GM10248 (cell line): ENCODE measurements around the gene TMIE.

ENCODE experiments used
- CTCF ChIA-PET: fragments of 300-600 bp; sonication (Branson Sonifier 250); formaldehyde crosslinking; extraction: SDS; loops from one replicate; lab custom pipeline; 2021; ENCODE audit warnings: antibody characterized with exemption; lab: Yijun Ruan, JAX
- POLR2A ChIA-PET: fragments of 350-650 bp; sonication (Branson Sonifier 250); formaldehyde crosslinking; extraction: SDS; loops from one replicate; lab custom pipeline; 2020; ENCODE audit warnings: antibody characterized with exemption; lab: Yijun Ruan, JAX
- DNase-seq: peaks from one replicate; pipeline ENCODE4 v3.0.0; 2012; ENCODE audit errors: extremely low spot score
- TF ChIP-seq, protein P1 (sequence below): IDR thresholded peaks from 2 replicates; pipeline ENCODE4 v1.5.1; 2012; ENCODE audit warnings: mild to moderate bottlenecking, low read depth; ENCODE audit errors: extremely low read depth, missing control alignments, control extremely low read depth

TMIE gene

DNA sequence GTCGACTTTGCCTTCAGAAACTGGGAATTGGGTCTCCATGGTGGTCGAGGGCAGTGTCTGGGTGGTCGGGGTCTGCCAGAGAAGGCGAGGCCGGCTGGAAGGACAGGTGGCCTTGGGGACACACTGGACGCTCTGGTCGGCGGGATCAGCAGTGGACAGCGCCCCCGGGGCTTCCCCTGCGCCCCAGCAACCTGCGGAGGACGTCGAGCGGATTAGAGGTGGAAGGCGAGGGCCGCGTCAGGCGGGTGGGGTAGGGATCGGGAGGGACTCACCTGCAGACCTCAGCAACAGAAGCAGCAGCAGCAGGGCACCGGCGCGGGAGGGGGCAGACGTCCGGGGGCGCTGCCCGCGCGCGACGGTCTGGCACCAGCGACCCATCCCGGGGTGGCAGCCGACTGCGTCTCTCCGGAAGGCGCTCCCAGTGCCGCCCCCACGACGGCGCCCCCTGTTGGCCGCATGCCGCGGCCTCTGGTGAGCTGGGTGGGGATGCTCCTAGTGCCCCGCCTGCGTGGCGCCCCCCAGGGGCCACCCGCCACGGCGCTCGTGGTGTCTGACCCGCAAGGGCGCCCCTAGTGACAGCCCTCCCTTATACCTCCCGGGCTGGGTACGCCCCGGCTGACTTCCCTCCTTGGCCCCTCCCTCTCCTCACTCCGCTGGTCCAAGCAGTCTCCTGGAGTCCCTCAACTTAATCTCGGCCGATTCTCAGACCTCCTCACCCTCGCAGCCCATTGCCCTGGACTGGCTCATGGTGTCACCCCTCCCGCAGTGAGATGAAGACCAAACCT lies 16.4 kb downstream of the TMIE start, which contains the start of gene PRSS50:
PRSS50 (minus strand) TSS at position 423 of the 785 bp plus-strand sequence; CDS start at position 378, 45 bp downstream.
- TF ChIP-seq, protein P1, sequence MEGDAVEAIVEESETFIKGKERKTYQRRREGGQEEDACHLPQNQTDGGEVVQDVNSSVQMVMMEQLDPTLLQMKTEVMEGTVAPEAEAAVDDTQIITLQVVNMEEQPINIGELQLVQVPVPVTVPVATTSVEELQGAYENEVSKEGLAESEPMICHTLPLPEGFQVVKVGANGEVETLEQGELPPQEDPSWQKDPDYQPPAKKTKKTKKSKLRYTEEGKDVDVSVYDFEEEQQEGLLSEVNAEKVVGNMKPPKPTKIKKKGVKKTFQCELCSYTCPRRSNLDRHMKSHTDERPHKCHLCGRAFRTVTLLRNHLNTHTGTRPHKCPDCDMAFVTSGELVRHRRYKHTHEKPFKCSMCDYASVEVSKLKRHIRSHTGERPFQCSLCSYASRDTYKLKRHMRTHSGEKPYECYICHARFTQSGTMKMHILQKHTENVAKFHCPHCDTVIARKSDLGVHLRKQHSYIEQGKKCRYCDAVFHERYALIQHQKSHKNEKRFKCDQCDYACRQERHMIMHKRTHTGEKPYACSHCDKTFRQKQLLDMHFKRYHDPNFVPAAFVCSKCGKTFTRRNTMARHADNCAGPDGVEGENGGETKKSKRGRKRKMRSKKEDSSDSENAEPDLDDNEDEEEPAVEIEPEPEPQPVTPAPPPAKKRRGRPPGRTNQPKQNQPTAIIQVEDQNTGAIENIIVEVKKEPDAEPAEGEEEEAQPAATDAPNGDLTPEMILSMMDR, result peak; percentile 38
- ChIA-PET POLR2A (no interaction called here), CTCF (no interaction called here)
- peak; percentile 18 for DNase-seq

DNA sequence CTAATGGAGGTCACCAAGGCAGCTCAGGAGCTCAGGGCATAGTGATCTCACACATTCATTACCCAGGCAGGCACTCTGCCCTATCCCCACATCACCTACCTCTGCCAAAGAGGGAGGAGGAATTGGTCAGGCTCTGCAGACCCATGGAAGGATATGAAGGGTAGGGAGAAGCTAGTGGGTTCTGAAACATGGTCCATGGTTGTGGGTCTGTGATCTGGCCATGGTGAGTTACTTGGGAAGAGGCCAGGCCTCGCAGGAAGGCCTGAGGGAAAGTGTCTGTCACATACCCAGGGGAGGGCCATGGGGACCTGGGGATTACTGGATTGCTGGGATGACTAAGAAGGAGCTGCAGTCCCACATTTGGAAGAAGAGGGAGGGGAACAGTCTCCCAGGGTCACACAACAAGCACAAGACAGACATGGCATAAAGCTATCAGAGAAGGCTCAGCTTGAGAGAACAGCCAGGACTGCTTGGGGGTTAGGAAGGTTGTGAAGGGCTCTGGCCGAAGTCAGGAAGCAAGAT lies 17.9 kb downstream of the TMIE start:
- ChIA-PET POLR2A (no interaction called here), CTCF (interaction anchor here (1.0 to 2.4 kb wide), 5 partner anchors 11 to 175 kb away, joined by 3 to 12 read pairs (median 5); no protein-coding TSS in a partner anchor)
- TF ChIP-seq, protein P1, result no peak
- no peak for DNase-seq

DNA sequence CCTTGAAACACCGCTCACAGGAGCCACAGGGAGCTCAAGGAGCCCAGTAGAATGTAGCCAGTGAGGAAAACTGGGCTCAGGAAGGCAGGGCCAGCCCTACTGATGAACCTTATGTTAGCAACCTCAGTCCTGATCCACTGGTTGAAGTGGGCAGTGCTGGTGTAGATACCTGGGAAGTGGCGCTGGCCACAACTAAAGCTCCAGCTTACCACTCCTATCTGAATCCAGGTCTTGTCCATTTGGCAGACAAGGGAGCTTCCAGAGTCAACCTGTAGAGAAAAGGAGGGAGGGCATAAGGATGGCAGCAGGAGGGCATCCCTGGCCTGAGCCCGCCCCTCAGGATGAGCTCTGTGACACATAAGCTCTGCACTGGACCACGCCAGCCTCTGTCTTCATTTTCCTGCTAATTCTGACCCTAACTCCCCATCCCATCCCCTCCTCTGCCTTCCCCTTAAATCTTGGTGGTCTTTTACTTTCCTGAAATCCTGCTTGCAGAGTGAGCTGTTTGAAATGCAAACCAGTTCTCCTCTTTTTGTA lies 18.6 kb downstream of the TMIE start:
- ChIA-PET CTCF (interaction anchor here (1.0 to 2.4 kb wide), 7 partner anchors 9 to 181 kb away, joined by 3 to 12 read pairs (median 4); no protein-coding TSS in a partner anchor), POLR2A (no interaction called here)
- DNase-seq, result no peak
- TF ChIP-seq, protein P1, result no peak

DNA sequence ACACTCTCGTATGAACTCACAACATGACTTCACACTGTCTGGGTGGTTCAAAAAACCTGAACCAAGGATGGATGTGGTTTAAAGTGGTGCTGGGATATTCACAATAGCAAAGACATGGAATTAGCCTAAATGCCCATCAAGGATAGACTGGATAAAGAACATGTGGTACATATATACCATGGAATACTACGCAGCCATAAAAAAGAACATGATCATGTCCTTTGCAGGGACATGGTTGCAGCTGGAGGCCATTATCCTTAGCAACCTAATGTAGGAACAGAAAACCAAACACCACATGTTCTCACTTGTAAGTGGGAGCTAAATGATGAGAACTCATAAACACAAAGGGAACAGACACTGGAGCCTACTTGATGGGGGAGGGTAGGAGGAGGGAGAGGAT lies 19.8 kb downstream of the TMIE start:
- DNase-seq, result no peak
- TF ChIP-seq, protein P1, result no peak
- CTCF ChIA-PET, result interaction anchor here (0.9 to 2.4 kb wide), 5 partner anchors 8 to 189 kb away, joined by 3 to 12 read pairs (median 4); no protein-coding TSS in a partner anchor
- POLR2A ChIA-PET, result no interaction called here

DNA sequence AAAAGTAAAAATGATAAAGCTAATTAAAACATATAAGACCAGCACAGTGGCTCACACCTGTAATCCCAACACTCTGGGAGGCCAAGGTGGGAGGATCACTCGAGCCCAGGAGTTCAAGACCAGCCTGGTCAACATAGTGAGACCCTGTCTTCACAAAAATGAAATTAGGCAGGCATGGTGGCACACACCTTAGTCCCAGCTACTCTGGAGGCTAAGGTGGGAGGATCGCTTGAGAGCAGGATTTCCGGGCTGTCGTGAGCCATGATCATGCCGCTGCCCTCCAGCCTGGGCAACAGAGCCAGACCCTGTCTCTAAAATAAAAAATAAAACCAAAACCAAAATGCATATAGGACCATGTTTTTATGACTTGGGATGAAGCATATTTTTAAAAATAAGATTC lies 21.3 kb downstream of the TMIE start:
- ChIA-PET CTCF (interaction anchor here (0.9 to 1.3 kb wide), 2 partner anchors 14 to 17 kb away, joined by 3 to 4 read pairs; no protein-coding TSS in a partner anchor), POLR2A (no interaction called here)
- no peak for DNase-seq
- TF ChIP-seq, protein P1, result no peak

DNA sequence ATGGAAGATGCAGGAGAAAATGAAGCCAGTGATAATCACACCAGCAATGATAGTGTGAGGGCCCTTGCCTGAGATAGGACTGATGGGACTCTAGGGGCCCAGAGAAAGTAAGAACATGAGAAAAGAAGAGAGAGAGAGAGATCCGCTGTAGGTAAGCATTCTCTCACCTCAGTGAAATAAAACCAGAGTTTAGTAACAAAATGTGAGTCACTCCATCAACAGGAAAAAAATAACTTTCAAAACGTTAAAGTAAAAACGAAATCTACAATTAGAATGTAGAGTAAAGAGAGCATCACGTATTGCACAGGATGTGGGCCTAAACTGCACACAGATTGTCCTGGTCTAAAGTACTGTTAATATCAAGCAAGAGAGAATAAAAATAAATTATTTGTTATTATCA lies 23.2 kb downstream of the TMIE start:
- DNase-seq, result no peak
- ChIA-PET POLR2A (no interaction called here), CTCF (interaction anchor here (1.2 to 1.4 kb wide), 2 partner anchors 9 to 19 kb away, joined by 4 to 5 read pairs; no protein-coding TSS in a partner anchor)
- TF ChIP-seq, protein P1, result no peak
